HepG2 (cell line): ENCODE measurements around the gene H1-8. TPM values are rescaled to one million over a fixed set of nuclear protein-coding genes. Genes with fewer than 3 reads are reported as not detected.

Experiments used
- ATAC-seq: fragments of 200-7000 bp; cut with Tn5 transposase; 3 replicates; pipeline ENCODE4 v1.9.1; 2020; ENCODE audit warnings: mild to moderate bottlenecking, moderate library complexity
- BruUV-seq: library from RNA; stranded (reverse); fragments of 400-500 nt; replicated peaks from 2 replicates; lab custom pipeline; 2021; lab: Mats Ljungman, UMichigan
- CTCF ChIA-PET: fragments of 300-600 bp; formaldehyde crosslinking; extraction: SDS; loops from one replicate; lab custom pipeline; 2021; ENCODE audit warnings: low total read pairs, inconsistent platforms, low intra/inter-chr PET ratio; lab: Yijun Ruan, JAX
- POLR2A ChIA-PET: fragments of 350-600 bp; sonication (Branson Sonifier 250); formaldehyde crosslinking; loops from one replicate; lab custom pipeline; 2020; ENCODE audit warnings: antibody characterized with exemption, inconsistent platforms; lab: Yijun Ruan, JAX
- DNase-seq: peaks from one replicate; pipeline ENCODE4 v3.0.0-alpha.2; 2015; ENCODE audit warnings: low spot score
- FAIRE-seq: peaks from 3 replicates; lab custom pipeline; 2011; peaks lifted over from hg19 to GRCh38; lab: Jason Lieb, UNC
- H2AFZ ChIP-seq: one replicate; pipeline ENCODE4 v1.6.1; 2011; ENCODE audit warnings: low read length, inconsistent platforms
- H3K27ac ChIP-seq: fragments of 300-600 bp; 3 replicates; pipeline ENCODE4 v1.8.0; 2011; ENCODE audit warnings: mixed run types, mild to moderate bottlenecking, mixed read lengths, low read length, inconsistent platforms; ENCODE audit not compliant: insufficient read depth; ENCODE audit errors: extremely low read length
- H3K27me3 ChIP-seq, 2 experiments: fragments of 200-600 bp in 1 of 2; 2 replicates in 1 of 2; 3 replicates in 1 of 2; pipeline versions ENCODE4 v1.6.0 to v1.8.0; 2011; ENCODE audit warnings: low read length in 2 of 2, mild to moderate bottlenecking in 2 of 2, moderate library complexity in 2 of 2, inconsistent platforms in 1 of 2; ENCODE audit not compliant: insufficient read depth in 2 of 2, control insufficient read depth in 1 of 2
- H3K36me3 ChIP-seq, 2 experiments: fragments of 200-600 bp in 1 of 2; replicated peaks in 1 of 2; 2 replicates in 1 of 2; 3 replicates in 1 of 2; pipeline versions ENCODE4 v1.5.1 to v1.8.0; 2011; ENCODE audit warnings: low read length in 2 of 2, inconsistent platforms in 1 of 2; ENCODE audit not compliant: insufficient read depth in 2 of 2, control insufficient read depth in 1 of 2
- H3K4me1 ChIP-seq: 2 replicates; pipeline ENCODE4 v1.5.1; 2012; ENCODE audit warnings: low read length, inconsistent platforms; ENCODE audit not compliant: insufficient read depth
- H3K4me2 ChIP-seq: 2 replicates; pipeline ENCODE4 v1.6.0; 2011; ENCODE audit warnings: low read depth, low read length, inconsistent platforms
- H3K4me3 ChIP-seq, 3 experiments: fragments of 200-600 bp in 1 of 3; sonication (generic), shearing (Covaris generic) in 1 of 3; replicated peaks in 1 of 3; 2 replicates each; pipeline ENCODE4 v1.5.1; 2011 to 2016; ENCODE audit warnings: low read length in 3 of 3, inconsistent platforms in 2 of 3, low read depth in 2 of 3, mild to moderate bottlenecking in 2 of 3, control low read depth in 1 of 3, mixed read lengths in 1 of 3; ENCODE audit not compliant: insufficient read depth in 1 of 3
- H3K79me2 ChIP-seq: one replicate; pipeline ENCODE4 v1.6.1; 2011; ENCODE audit warnings: low read length, inconsistent platforms; ENCODE audit not compliant: insufficient read depth
- H3K9ac ChIP-seq: 2 replicates; pipeline ENCODE4 v1.6.0; 2011; ENCODE audit warnings: mild to moderate bottlenecking, low read depth, low read length, inconsistent platforms; ENCODE audit not compliant: insufficient read depth
- H3K9me3 ChIP-seq: 2 replicates; pipeline ENCODE4 v1.5.1; 2012; ENCODE audit warnings: mild to moderate bottlenecking, low read length
- H4K20me1 ChIP-seq: 2 replicates; pipeline ENCODE4 v1.6.0; 2011; ENCODE audit warnings: inconsistent platforms, mild to moderate bottlenecking, low read length, moderate library complexity; ENCODE audit not compliant: insufficient read depth
- CENPX ChIP-seq: sonication (generic); formaldehyde crosslinking; IDR thresholded peaks from 2 replicates; pipeline ENCODE4 v1.9.0; 2021; ENCODE audit warnings: mild to moderate bottlenecking, missing genetic modification reagents, moderate library complexity
- HES4 ChIP-seq: sonication (generic); formaldehyde crosslinking; IDR thresholded peaks from 2 replicates; pipeline ENCODE4 v1.9.0; 2021; ENCODE audit warnings: mild to moderate bottlenecking, missing genetic modification reagents, borderline replicate concordance
- U2AF1 ChIP-seq: fragments of 200-400 bp; formaldehyde crosslinking; optimal IDR thresholded peaks from 2 replicates; pipeline ENCODE3; 2017; ENCODE audit warnings: mild to moderate bottlenecking, low read depth, low read length
- ZBTB43 ChIP-seq: sonication (generic); formaldehyde crosslinking; conservative IDR thresholded peaks from 2 replicates; pipeline ENCODE4 v1.4.0; 2020; ENCODE audit warnings: missing genetic modification reagents
- ZFP36 ChIP-seq: fragments of 150-350 bp; IDR thresholded peaks from 2 replicates; pipeline ENCODE4 v1.6.1; 2018; ENCODE audit warnings: borderline replicate concordance, low read length, low read depth; ENCODE audit not compliant: partially characterized antibody
- ZFP62 ChIP-seq: sonication (generic); formaldehyde crosslinking; IDR thresholded peaks from 2 replicates; pipeline ENCODE4 v1.4.0; 2020; ENCODE audit warnings: missing genetic modification reagents
- ZMYM2 ChIP-seq: sonication (generic); formaldehyde crosslinking; IDR thresholded peaks from 2 replicates; pipeline ENCODE4 v1.8.0; 2022; ENCODE audit warnings: mild to moderate bottlenecking, missing genetic modification reagents
- ZNF160 ChIP-seq: sonication (generic); formaldehyde crosslinking; IDR thresholded peaks from 2 replicates; pipeline ENCODE4 v1.8.0; 2022; ENCODE audit warnings: mild to moderate bottlenecking, inconsistent platforms, missing genetic modification reagents
- ZNF235 ChIP-seq: sonication (generic); formaldehyde crosslinking; IDR thresholded peaks from 2 replicates; pipeline ENCODE4 v1.8.1; 2023; ENCODE audit warnings: mild to moderate bottlenecking, missing genetic modification reagents, borderline replicate concordance
- ZNF263 ChIP-seq: sonication (generic); formaldehyde crosslinking; IDR thresholded peaks from 2 replicates; pipeline ENCODE4 v1.4.0; 2020; ENCODE audit warnings: missing genetic modification reagents
- ZNF3 ChIP-seq: IDR thresholded peaks from 2 replicates; pipeline ENCODE4 v1.7.0; 2017; ENCODE audit warnings: inconsistent platforms
- ZNF543 ChIP-seq: sonication (generic); formaldehyde crosslinking; IDR thresholded peaks from 2 replicates; pipeline ENCODE4 v1.4.0; 2020; ENCODE audit warnings: mild to moderate bottlenecking, missing genetic modification reagents
- ZNF629 ChIP-seq: sonication (generic); formaldehyde crosslinking; conservative IDR thresholded peaks from 2 replicates; pipeline ENCODE4 v1.5.0; 2020; ENCODE audit warnings: missing genetic modification reagents
- ZNF674 ChIP-seq: sonication (generic); formaldehyde crosslinking; IDR thresholded peaks from 2 replicates; pipeline ENCODE4 v1.5.0; 2020; ENCODE audit warnings: low read depth, mild to moderate bottlenecking, missing genetic modification reagents
- ZNF724P ChIP-seq: sonication (generic); formaldehyde crosslinking; IDR thresholded peaks from 2 replicates; pipeline ENCODE4 v1.8.0; 2022; ENCODE audit warnings: missing genetic modification reagents, borderline replicate concordance
- WGBS: methylation state at CpG from one replicate; pipeline ENCODE4 v1.1.6; 2017; ENCODE audit warnings: low lambda C conversion rate; 5-methylcytosine and 5-hydroxymethylcytosine counted together
- in situ Hi-C: cut with HindIII; loops from 2 replicates; pipeline ENCODE4 v1.10.0; 2017; ENCODE audit warnings: low pct_unique_long_range_greater_than_20kb; ENCODE audit not compliant: extremely low pct_ligation_motif_present
- intact Hi-C: fragments of 100-400 bp; cut with micrococcal nuclease; formaldehyde crosslinking; loops from one replicate; pipeline ENCODE4 v1.10.0; 2022; ENCODE audit not compliant: unreplicated experiment
- polyA plus RNA-seq, 8 experiments: library from polyadenylated mRNA; depleted of rRNA in 3 of 8; stranded (reverse) in 7 of 8; unstranded in 1 of 8; fragments of >200 nt; fragmentation: Illumina TruSeq in 4 of 8; extraction: Trizol in 4 of 8; gene quantifications; 2 replicates each; pipeline versions ENCODE4 v1.2.1 to v1.2.3, GENCODE V29; 2011 to 2016; ENCODE audit warnings: low read depth in 4 of 8, missing spikeins in 1 of 8, mixed read lengths in 1 of 8; ENCODE audit not compliant: insufficient read depth in 1 of 8
- total RNA-seq, 5 experiments: library from RNA; depleted of rRNA; stranded (reverse); fragments of >200 nt; fragmentation: Illumina TruSeq; extraction: Trizol; gene quantifications; 2 replicates each; pipeline ENCODE4 v1.2.3, GENCODE V29; 2016; ENCODE audit warnings: low read depth in 1 of 5
- TF ChIP-seq, protein P1 (sequence below): sonication (generic); formaldehyde crosslinking; IDR thresholded peaks from 2 replicates; pipeline ENCODE4 v1.4.0; 2020; ENCODE audit warnings: missing genetic modification reagents

Gene H1-8
- total and polyA plus RNA-seq, 2 of the 13 experiments (the other 11 are each of a cell fraction or from before 2014, with no cell fraction given), result 0.08 TPM; not detected in 1

- Histone ChIP-seq H3K27ac (peak overlapping the region; percentile 94), H3K9me3 (no peaks in the 10 kb centered on the region), H2AFZ (no peak overlapping the region), H3K79me2 (peaks cover 70% of the 10 kb centered on the region), H4K20me1 (no peaks in the 10 kb centered on the region; the same call in 1 of the 2 replicates), H3K4me3 (peak overlapping the region; percentile 28 to 70 (median 45)), H3K27me3 (no peaks in the 10 kb centered on the region), H3K4me1 (peaks cover 85% of the 10 kb centered on the region), H3K9ac (peak overlapping the region; percentile 73), H3K36me3 (peaks cover 0 to 5% of the 10 kb centered on the region in 2 experiments; a peak in 3 of 5 replicates), H3K4me2 (peak overlapping the region; percentile 85)
- ChIA-PET CTCF (no interaction called here), POLR2A (interaction anchor here (0.6 to 5.7 kb wide), 19 partner anchors 10 to 207 kb away, joined by 3 to 107 read pairs (median 7); partner anchors contain the start of gene PLXND1)
- peak; percentile 46 for DNase-seq
- FAIRE-seq, result no peak
- in situ Hi-C loops (no loop called here), intact Hi-C loops (loop anchor here (2.0 kb wide), 1 partner anchor 31 kb away; no protein-coding TSS in a partner anchor)
- BruUV-seq, result TSS peak; percentile 52
- 34% methylated on average over 5 of the region's 10 CpGs for WGBS
- ATAC-seq, result no peak
- TF ChIP-seq ZNF629 (peak; percentile 99), ZNF543 (CRISPR knock-in tag) (no peak), ZNF263 (no peak), ZBTB43 (CRISPR knock-in tag) (no peak), ZNF724P (CRISPR knock-in tag) (no peak), U2AF1 (no peak), ZFP62 (CRISPR knock-in tag) (no peak), ZNF160 (no peak), HES4 (CRISPR knock-in tag) (no peak), ZMYM2 (peak; percentile 75; the same call in 1 of the 2 replicates), ZNF235 (CRISPR knock-in tag) (0 out of 2 replicates have a peak, but pooled peaks have one; percentile 18), CENPX (CRISPR knock-in tag) (no peak), ZNF3 (CRISPR knock-in tag) (no peak), ZNF674 (no peak), ZFP36 (no peak)
- TF ChIP-seq, protein P1, sequence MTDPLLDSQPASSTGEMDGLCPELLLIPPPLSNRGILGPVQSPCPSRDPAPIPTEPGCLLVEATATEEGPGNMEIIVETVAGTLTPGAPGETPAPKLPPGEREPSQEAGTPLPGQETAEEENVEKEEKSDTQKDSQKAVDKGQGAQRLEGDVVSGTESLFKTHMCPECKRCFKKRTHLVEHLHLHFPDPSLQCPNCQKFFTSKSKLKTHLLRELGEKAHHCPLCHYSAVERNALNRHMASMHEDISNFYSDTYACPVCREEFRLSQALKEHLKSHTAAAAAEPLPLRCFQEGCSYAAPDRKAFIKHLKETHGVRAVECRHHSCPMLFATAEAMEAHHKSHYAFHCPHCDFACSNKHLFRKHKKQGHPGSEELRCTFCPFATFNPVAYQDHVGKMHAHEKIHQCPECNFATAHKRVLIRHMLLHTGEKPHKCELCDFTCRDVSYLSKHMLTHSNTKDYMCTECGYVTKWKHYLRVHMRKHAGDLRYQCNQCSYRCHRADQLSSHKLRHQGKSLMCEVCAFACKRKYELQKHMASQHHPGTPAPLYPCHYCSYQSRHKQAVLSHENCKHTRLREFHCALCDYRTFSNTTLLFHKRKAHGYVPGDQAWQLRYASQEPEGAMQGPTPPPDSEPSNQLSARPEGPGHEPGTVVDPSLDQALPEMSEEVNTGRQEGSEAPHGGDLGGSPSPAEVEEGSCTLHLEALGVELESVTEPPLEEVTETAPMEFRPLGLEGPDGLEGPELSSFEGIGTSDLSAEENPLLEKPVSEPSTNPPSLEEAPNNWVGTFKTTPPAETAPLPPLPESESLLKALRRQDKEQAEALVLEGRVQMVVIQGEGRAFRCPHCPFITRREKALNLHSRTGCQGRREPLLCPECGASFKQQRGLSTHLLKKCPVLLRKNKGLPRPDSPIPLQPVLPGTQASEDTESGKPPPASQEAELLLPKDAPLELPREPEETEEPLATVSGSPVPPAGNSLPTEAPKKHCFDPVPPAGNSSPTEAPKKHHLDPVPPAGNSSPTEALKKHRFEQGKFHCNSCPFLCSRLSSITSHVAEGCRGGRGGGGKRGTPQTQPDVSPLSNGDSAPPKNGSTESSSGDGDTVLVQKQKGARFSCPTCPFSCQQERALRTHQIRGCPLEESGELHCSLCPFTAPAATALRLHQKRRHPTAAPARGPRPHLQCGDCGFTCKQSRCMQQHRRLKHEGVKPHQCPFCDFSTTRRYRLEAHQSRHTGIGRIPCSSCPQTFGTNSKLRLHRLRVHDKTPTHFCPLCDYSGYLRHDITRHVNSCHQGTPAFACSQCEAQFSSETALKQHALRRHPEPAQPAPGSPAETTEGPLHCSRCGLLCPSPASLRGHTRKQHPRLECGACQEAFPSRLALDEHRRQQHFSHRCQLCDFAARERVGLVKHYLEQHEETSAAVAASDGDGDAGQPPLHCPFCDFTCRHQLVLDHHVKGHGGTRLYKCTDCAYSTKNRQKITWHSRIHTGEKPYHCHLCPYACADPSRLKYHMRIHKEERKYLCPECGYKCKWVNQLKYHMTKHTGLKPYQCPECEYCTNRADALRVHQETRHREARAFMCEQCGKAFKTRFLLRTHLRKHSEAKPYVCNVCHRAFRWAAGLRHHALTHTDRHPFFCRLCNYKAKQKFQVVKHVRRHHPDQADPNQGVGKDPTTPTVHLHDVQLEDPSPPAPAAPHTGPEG (CRISPR knock-in tag), result no peak
Measured at GRCh38 chr3:129595544-129596193, 52.7 kb downstream of the H1-8 start.
